Adrenal gland (tissue), 12 donors: ENCODE data around the gene SIX1. TPM values are rescaled to one million over a fixed set of nuclear protein-coding genes. Genes with fewer than 3 reads are reported as not detected.
A peak's percentile ranks its signal among the peaks of the same experiment; 100 is the strongest.

Source experiments
- DNase-seq, 7 donors: peaks; one replicate each; pipeline ENCODE4 v3.0.0-alpha.2; 2019 to 2020
- H3K27ac ChIP-seq, 5 donors: fragments of 200-600 bp; sonication (generic) in 4 of 5; 1 replicate in 3 of 5; 2 replicates in 2 of 5; pipeline versions ENCODE4 v1.5.1 to v1.8.0; 2016 to 2020; ENCODE audit warnings: mild to moderate bottlenecking in 1 of 5
- H3K27me3 ChIP-seq: fragments of 200-600 bp; 2 replicates; pipeline ENCODE4 v1.8.0; 2021
- H3K36me3 ChIP-seq, 2 donors: fragments of 200-600 bp; replicated peaks in 1 of 2; 1 replicate in 1 of 2; 2 replicates in 1 of 2; pipeline versions ENCODE4 v1.5.1 to v1.8.0; 2018 to 2022
- H3K4me1 ChIP-seq, 2 donors: fragments of 200-600 bp; replicated peaks in 1 of 2; 1 replicate in 1 of 2; 2 replicates in 1 of 2; pipeline versions ENCODE4 v1.5.1 to v1.8.0; 2018 to 2021
- H3K4me3 ChIP-seq, 4 donors: fragments of 200-600 bp; sonication (generic) in 3 of 4; one replicate each; pipeline ENCODE4 v1.5.1; 2016 to 2018
- H3K9me3 ChIP-seq, 3 donors: fragments of 200-600 bp; sonication (generic) in 1 of 3; replicated peaks in 1 of 3; 1 replicate in 2 of 3; 2 replicates in 1 of 3; pipeline versions ENCODE4 v1.5.1 to v1.8.0; 2016 to 2021
- POLR2A ChIP-seq, 2 donors: fragments of 450-650 bp; IDR thresholded peaks; one replicate each; pipeline ENCODE4 v1.6.1; 2017; ENCODE audit warnings: antibody characterized with exemption in 2 of 2, mild to moderate bottlenecking in 2 of 2, moderate library complexity in 1 of 2
- WGBS, 4 donors: extraction: QIAGEN DNeasy Blood & Tissue Kit in 2 of 4; methylation state at CpG; one replicate each; pipeline versions ENCODE4 v1.1.5 to v1.1.7; 2013 to 2017; 5-methylcytosine and 5-hydroxymethylcytosine counted together
- intact Hi-C, 2 donors: fragments of 100-400 bp; cut with DNase I; formaldehyde crosslinking; loops; one replicate each; pipeline versions ENCODE4 v1.14.1 to v1.15.0; 2022 to 2023
- polyA plus RNA-seq, 3 donors: library from polyadenylated mRNA; stranded (reverse); fragments of 200-250 nt in 2 of 3; fragments of 350-450 nt in 1 of 3; fragmentation: Illumina TruSeq in 1 of 3; extraction: RNeasy Lipid Tissue Mini Kit (QIAGEN cat#74804) in 1 of 3; gene quantifications; one replicate each; pipeline ENCODE4 v1.2.3, GENCODE V29; 2013 to 2014
- total RNA-seq, 9 donors: library from RNA; depleted of rRNA in 4 of 9; stranded (reverse); fragments of >200 nt in 4 of 9; fragments of 120-200 nt in 1 of 9; fragmentation: NEBNext Ultra II Directional in 1 of 9; extraction: Animal tissue kit (Norgen Biotek cat#: 25700) in 1 of 9; gene quantifications; one replicate each; pipeline versions ENCODE4 v1.1.0 to v1.2.4, GENCODE V29; 2013 to 2023
- TF ChIP-seq, protein P1 (sequence below), 6 experiments: fragments of 450-650 bp in 4 of 6; fragments of 200-600 bp in 2 of 6; sonication (generic) in 1 of 6; IDR thresholded peaks; 1 replicate in 5 of 6; 2 replicates in 1 of 6; pipeline versions ENCODE4 v1.5.1 to v1.8.0; 2016 to 2021; ENCODE audit warnings: antibody characterized with exemption in 6 of 6, mild to moderate bottlenecking in 2 of 6, moderate library complexity in 1 of 6
- donor health status: healthy with polysubstance abuse.
- donor health status: Bipolar disorder and iron deficiency.
- donor health status: DM: yes; HTN: yes; CAD: no.
- donor health status: DM: no; HTN: no; CAD: no.
- donor health status: DM: no; HTN: no; CAD: no.
- donor health status: DM: yes; HTN: yes; CAD: no.

The SIX1 gene
- total and polyA plus RNA-seq, 12 donors, result 0.11 to 0.96 (median 0.57) TPM

GRCh38 chr14:60679566-60680258, 30.4 kb upstream of the SIX1 start:
- H3K4me1 ChIP-seq, result no peaks in the 10 kb centered on the region
- peak in 2 of 7 donors; percentile 11 to 22 for DNase-seq
- 61 to 68% (median 65%) methylated on average over 4 of the region's 4 CpGs for WGBS, 4 donors
- H3K4me3 ChIP-seq, result no peak overlapping the region
- no peak for TF ChIP-seq POLR2A (IDR thresholded peaks at IDR 0.05)
- no peaks in the 10 kb centered on the region for H3K9me3 ChIP-seq
- H3K27ac ChIP-seq, result no peak overlapping the region
- H3K36me3 ChIP-seq, result no peaks in the 10 kb centered on the region
- H3K27me3 ChIP-seq, result no peaks in the 10 kb centered on the region
- intact Hi-C loops, result no loop called here

DNA sequence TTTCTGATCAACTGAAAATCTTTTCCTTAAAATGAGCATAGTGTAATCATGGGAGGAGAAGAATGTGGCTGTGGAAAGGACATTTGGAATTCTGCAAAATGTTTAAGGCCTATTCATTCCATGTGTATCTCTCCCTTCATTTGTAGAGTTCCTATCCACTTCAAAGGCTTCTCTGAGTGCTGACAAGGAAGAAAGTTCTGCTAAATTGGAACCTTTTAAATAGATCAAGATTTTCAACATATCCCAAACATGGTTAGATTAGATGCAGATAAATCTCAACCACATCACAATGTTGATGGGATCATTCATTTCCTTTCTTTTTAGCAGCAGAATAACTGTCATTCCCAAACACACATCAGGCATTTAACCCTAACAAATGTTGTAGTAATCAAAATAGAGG, 28.4 kb upstream of the SIX1 start:
- Histone ChIP-seq H3K27me3 (no peaks in the 10 kb centered on the region), H3K4me3 (no peak overlapping the region), H3K9me3 (no peaks in the 10 kb centered on the region), H3K36me3 (no peaks in the 10 kb centered on the region), H3K27ac (no peak overlapping the region), H3K4me1 (no peaks in the 10 kb centered on the region)
- DNase-seq, result no peak
- intact Hi-C loops, result no loop called here
- TF ChIP-seq POLR2A (IDR thresholded peaks at IDR 0.05), result no peak

DNA sequence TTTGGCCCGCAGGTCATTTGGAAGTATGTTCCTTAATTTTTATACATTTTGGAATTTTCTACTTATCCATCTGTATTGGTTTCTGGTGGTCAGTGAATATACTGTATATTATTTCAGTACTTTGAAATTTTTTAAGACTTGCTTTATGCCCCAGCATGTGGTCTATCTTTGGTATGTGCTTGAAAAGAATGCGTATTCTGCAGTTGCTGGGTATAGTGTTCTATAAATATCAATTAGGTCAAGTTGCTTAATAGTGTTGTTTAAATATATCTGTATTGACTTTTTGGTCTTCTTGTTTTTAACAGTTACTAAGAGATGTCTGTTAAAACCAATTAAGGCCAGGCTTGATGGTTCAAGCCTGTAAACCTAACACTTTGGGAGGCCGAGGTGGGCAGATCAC, 21.7 kb upstream of the SIX1 start:
- intact Hi-C loops, result no loop called here
- DNase-seq, result no peak
- WGBS, 4 donors, result 83 to 91% (median 83%) methylated on average over 3 of the region's 3 CpGs
- Histone ChIP-seq H3K4me1 (no peaks in the 10 kb centered on the region), H3K27ac (no peak overlapping the region), H3K27me3 (no peaks in the 10 kb centered on the region), H3K4me3 (no peak overlapping the region), H3K36me3 (no peaks in the 10 kb centered on the region), H3K9me3 (no peaks in the 10 kb centered on the region)
- TF ChIP-seq POLR2A (IDR thresholded peaks at IDR 0.05), result no peak
- TF ChIP-seq, protein P1, sequence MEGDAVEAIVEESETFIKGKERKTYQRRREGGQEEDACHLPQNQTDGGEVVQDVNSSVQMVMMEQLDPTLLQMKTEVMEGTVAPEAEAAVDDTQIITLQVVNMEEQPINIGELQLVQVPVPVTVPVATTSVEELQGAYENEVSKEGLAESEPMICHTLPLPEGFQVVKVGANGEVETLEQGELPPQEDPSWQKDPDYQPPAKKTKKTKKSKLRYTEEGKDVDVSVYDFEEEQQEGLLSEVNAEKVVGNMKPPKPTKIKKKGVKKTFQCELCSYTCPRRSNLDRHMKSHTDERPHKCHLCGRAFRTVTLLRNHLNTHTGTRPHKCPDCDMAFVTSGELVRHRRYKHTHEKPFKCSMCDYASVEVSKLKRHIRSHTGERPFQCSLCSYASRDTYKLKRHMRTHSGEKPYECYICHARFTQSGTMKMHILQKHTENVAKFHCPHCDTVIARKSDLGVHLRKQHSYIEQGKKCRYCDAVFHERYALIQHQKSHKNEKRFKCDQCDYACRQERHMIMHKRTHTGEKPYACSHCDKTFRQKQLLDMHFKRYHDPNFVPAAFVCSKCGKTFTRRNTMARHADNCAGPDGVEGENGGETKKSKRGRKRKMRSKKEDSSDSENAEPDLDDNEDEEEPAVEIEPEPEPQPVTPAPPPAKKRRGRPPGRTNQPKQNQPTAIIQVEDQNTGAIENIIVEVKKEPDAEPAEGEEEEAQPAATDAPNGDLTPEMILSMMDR (IDR thresholded peaks at IDR 0.05), result no peak

GRCh38 chr14:60668431-60669112, 19.3 kb upstream of the SIX1 start:
- no peaks in the 10 kb centered on the region for H3K36me3 ChIP-seq
- no peaks in the 10 kb centered on the region for H3K9me3 ChIP-seq
- WGBS, 4 donors, result 78 to 88% (median 86%) methylated on average over 5 of the region's 5 CpGs
- intact Hi-C loops, result no loop called here
- peaks cover 9% of the 10 kb centered on the region for H3K27me3 ChIP-seq
- no peak for DNase-seq
- no peak overlapping the region for H3K4me3 ChIP-seq
- no peak overlapping the region for H3K27ac ChIP-seq
- H3K4me1 ChIP-seq, result no peaks in the 10 kb centered on the region
- TF ChIP-seq, protein P1 (IDR thresholded peaks at IDR 0.05), result no peak
- TF ChIP-seq POLR2A (IDR thresholded peaks at IDR 0.05), result no peak

GRCh38 chr14:60665177-60665550, 15.9 kb upstream of the SIX1 start:
- 66 to 81% (median 76%) methylated on average over 3 of the region's 3 CpGs for WGBS, 4 donors
- H3K27ac ChIP-seq, result no peak overlapping the region
- H3K4me1 ChIP-seq, result no peaks in the 10 kb centered on the region
- intact Hi-C loops, result no loop called here
- TF ChIP-seq, protein P1 (IDR thresholded peaks at IDR 0.05), result no peak
- no peak for TF ChIP-seq POLR2A (IDR thresholded peaks at IDR 0.05)
- no peak overlapping the region for H3K4me3 ChIP-seq
- DNase-seq, result no peak
- H3K27me3 ChIP-seq, result peaks cover 10% of the 10 kb centered on the region
- H3K36me3 ChIP-seq, result no peaks in the 10 kb centered on the region
- no peaks in the 10 kb centered on the region for H3K9me3 ChIP-seq
